ENCODE measurements around the gene APC2.

DNA sequence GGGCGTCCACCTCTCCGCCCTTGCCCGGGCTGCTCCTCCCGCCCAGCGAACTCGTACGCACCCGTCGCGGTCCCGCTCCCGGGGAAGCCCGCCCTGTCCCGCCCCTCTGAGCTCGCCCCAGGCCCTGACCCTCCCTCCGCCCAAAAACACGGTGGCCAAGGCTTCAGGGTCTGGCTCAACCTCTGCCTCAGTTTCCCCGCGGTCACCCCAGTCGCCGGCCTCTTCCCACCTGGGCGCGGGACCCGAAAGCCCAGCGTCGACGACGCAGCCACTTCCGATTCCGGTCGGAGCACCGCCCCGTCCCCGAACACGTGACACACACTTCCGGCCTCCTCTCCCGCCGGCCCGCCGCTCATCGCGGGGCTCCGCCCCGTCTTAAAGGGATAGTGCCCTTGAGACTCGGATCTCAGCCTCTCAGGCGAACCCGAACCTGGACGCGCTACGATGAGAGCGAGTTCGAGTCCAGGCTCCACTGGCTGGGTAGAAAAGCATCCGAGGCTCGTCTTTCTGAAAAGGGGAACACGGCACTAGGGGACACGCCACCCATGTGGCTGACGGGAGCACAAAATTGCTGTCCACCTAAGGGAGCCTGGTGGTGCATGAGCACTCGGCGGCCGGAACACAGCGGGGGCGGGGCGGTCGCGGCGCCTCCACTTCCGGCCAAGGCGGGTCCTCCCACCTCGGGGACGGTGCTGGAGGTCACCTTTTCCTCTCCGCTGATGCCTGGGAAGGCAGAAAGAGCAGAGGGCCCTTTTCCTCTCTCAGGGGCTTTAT is 29.2 kb downstream of the APC2 start, which contains the start of gene C19orf25:
- peak; percentile 20 for TF ChIP-seq EP300 (conservative IDR thresholded peaks at IDR 0.05; ENCODE audit: poor library complexity, severe bottlenecking)
- TF ChIP-seq POLR2AphosphoS5 (IDR thresholded peaks at IDR 0.05) = peak; percentile 91
- TF ChIP-seq, protein P1, sequence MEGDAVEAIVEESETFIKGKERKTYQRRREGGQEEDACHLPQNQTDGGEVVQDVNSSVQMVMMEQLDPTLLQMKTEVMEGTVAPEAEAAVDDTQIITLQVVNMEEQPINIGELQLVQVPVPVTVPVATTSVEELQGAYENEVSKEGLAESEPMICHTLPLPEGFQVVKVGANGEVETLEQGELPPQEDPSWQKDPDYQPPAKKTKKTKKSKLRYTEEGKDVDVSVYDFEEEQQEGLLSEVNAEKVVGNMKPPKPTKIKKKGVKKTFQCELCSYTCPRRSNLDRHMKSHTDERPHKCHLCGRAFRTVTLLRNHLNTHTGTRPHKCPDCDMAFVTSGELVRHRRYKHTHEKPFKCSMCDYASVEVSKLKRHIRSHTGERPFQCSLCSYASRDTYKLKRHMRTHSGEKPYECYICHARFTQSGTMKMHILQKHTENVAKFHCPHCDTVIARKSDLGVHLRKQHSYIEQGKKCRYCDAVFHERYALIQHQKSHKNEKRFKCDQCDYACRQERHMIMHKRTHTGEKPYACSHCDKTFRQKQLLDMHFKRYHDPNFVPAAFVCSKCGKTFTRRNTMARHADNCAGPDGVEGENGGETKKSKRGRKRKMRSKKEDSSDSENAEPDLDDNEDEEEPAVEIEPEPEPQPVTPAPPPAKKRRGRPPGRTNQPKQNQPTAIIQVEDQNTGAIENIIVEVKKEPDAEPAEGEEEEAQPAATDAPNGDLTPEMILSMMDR (IDR thresholded peaks at IDR 0.05; ENCODE audit: poor library complexity, severe bottlenecking) = no peak
- TF ChIP-seq, protein P2, sequence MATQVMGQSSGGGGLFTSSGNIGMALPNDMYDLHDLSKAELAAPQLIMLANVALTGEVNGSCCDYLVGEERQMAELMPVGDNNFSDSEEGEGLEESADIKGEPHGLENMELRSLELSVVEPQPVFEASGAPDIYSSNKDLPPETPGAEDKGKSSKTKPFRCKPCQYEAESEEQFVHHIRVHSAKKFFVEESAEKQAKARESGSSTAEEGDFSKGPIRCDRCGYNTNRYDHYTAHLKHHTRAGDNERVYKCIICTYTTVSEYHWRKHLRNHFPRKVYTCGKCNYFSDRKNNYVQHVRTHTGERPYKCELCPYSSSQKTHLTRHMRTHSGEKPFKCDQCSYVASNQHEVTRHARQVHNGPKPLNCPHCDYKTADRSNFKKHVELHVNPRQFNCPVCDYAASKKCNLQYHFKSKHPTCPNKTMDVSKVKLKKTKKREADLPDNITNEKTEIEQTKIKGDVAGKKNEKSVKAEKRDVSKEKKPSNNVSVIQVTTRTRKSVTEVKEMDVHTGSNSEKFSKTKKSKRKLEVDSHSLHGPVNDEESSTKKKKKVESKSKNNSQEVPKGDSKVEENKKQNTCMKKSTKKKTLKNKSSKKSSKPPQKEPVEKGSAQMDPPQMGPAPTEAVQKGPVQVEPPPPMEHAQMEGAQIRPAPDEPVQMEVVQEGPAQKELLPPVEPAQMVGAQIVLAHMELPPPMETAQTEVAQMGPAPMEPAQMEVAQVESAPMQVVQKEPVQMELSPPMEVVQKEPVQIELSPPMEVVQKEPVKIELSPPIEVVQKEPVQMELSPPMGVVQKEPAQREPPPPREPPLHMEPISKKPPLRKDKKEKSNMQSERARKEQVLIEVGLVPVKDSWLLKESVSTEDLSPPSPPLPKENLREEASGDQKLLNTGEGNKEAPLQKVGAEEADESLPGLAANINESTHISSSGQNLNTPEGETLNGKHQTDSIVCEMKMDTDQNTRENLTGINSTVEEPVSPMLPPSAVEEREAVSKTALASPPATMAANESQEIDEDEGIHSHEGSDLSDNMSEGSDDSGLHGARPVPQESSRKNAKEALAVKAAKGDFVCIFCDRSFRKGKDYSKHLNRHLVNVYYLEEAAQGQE (IDR thresholded peaks at IDR 0.05; ENCODE audit: borderline replicate concordance) = no peak

Data from neural cell (in vitro differentiated cells).